ENCODE data around the gene CNTNAP1. TPM values are rescaled to one million over a fixed set of nuclear protein-coding genes. Genes with fewer than 3 reads are reported as not detected.

The CNTNAP1 gene
- total and polyA plus RNA-seq, 10 of the 15 experiments (the other 5 are each of a cell fraction or from before 2014, with no cell fraction given) = 0.95 to 29.9 (median 10.4) TPM

GRCh38 chr17:42676424-42677011 is 5.8 kb upstream of the CNTNAP1 start, which contains the start of gene PLEKHH3:
TSS of gene PLEKHH3 (minus strand) at chr17:42676994. CDS start at chr17:42676563, 431 bp downstream.
- intact Hi-C loops (cut with micrococcal nuclease; ENCODE audit: unreplicated experiment) (loop anchor here (1.0 kb wide), 1 partner anchor 67 kb away; the partner anchor contains the start of genes RETREG3 and TUBG1), in situ Hi-C loops (cut with MboI) (no loop called here)
- FAIRE-seq = no peak
- no peak for DNase-seq (ENCODE audit: low read depth, low spot score)
- H3K4me1 ChIP-seq (ENCODE audit: control insufficient read depth, insufficient read depth, low read length) = peaks cover 19% of the 10 kb centered on the region
- peak within 1 kb of the TSS; percentile 98 for H3K4me3 ChIP-seq
- SMC1A ChIA-PET (ENCODE audit: uncharacterized antibody, unreplicated experiment) = interaction anchor here (1.3 to 8.3 kb wide), 8 partner anchors 26 to 127 kb away, joined by 3 to 124 read pairs (median 16); partner anchors contain the start of genes PSMC3IP, RETREG3 and TUBG1
- peak within 1 kb of the TSS; percentile 87 for H3K9ac ChIP-seq (ENCODE audit: control insufficient read depth, insufficient read depth, low read length)
- peaks cover 5 to 14% of the 10 kb centered on the region in 2 experiments; a peak in 3 of 4 replicates for H3K36me3 ChIP-seq (ENCODE audit: control insufficient read depth in 2 of 2, insufficient read depth in 2 of 2, low read length in 1 of 2)
- H3K27me3 ChIP-seq (replicated peaks in 1 of 2; ENCODE audit: control insufficient read depth in 2 of 2, insufficient read depth in 2 of 2, low read length in 1 of 2) = no peaks in the 10 kb centered on the region
- H3K9me3 ChIP-seq (replicated peaks; ENCODE audit: control insufficient read depth, insufficient read depth, low read length) = no peaks in the 10 kb centered on the region
- CTCF ChIA-PET = interaction anchor here (0.8 to 10.1 kb wide), 12 partner anchors 9 to 128 kb away, joined by 3 to 239 read pairs (median 9); partner anchors contain the start of genes PSMC3IP, RETREG3, TUBG1 and TUBG2
- peaks cover 62% of the 10 kb centered on the region for H3K79me2 ChIP-seq (ENCODE audit: control insufficient read depth, insufficient read depth, low read length)
- H4K20me1 ChIP-seq (ENCODE audit: control insufficient read depth, insufficient read depth) = no peaks in the 10 kb centered on the region
- peak within 1 kb of the TSS; percentile 79 for H2AFZ ChIP-seq (ENCODE audit: control insufficient read depth, low read depth, low read length)
- RAD21 ChIA-PET (ENCODE audit: unreplicated experiment) = interaction anchor here (0.9 to 6.5 kb wide), 11 partner anchors 17 to 321 kb away, joined by 3 to 152 read pairs (median 4); partner anchors contain the start of genes NAGLU, PSMC3IP, RETREG3 and RPL27
- peak within 1 kb of the TSS; percentile 95 for H3K4me2 ChIP-seq (ENCODE audit: control insufficient read depth, insufficient read depth)
- 1% methylated on average over 36 of the region's 51 CpGs for WGBS (ENCODE audit: insufficient coverage, insufficient replicate concordance, low lambda C conversion rate, missing lambda C conversion rate)
- 0 out of 2 replicates have a peak, but pooled peaks have one; percentile 9 for TF ChIP-seq TARDBP (IDR thresholded peaks at IDR 0.05; ENCODE audit: borderline replicate concordance)
- peak; percentile 68; the same call in 1 of the 2 replicates for TF ChIP-seq NKRF (conservative IDR thresholded peaks at IDR 0.05)
- TF ChIP-seq GATAD2B (conservative IDR thresholded peaks at IDR 0.05; ENCODE audit: low read depth) = peak; percentile 37; the same call in 1 of the 2 replicates
- peak; percentile 54; the same call in 1 of the 2 replicates for TF ChIP-seq LARP7 (IDR thresholded peaks at IDR 0.05)
- peak; percentile 30; the same call in 1 of the 2 replicates for TF ChIP-seq TAF1 (IDR thresholded peaks at IDR 0.05; ENCODE audit: borderline replicate concordance, low read depth, low read length)
- no peak for TF ChIP-seq RAD21 (IDR thresholded peaks at IDR 0.05; ENCODE audit: insufficient read depth, low read depth, low read length)
- TF ChIP-seq ZNF207 (IDR thresholded peaks at IDR 0.05; ENCODE audit: borderline replicate concordance) = 0 out of 2 replicates have a peak, but pooled peaks have one; percentile 27
- TF ChIP-seq POLR2AphosphoS5 (IDR thresholded peaks at IDR 0.05; ENCODE audit: low read length) = no peak; the same call in 1 of the 2 replicates
- TF ChIP-seq IKZF1 (conservative IDR thresholded peaks at IDR 0.05) = peak; percentile 51; the same call in 1 of the 2 replicates
- 0 out of 2 replicates have a peak, but pooled peaks have one; percentile 12 for TF ChIP-seq TCF3 (IDR thresholded peaks at IDR 0.05; ENCODE audit: borderline replicate concordance, insufficient read depth, low read depth, low read length)
- 0 out of 2 replicates have a peak, but pooled peaks have one; percentile 13 for TF ChIP-seq NR2F1 (conservative IDR thresholded peaks at IDR 0.05)
- 0 out of 2 replicates have a peak, but pooled peaks have one; percentile 27 for TF ChIP-seq BACH1 (IDR thresholded peaks at IDR 0.05; ENCODE audit: borderline replicate concordance)
- TF ChIP-seq SUZ12 (IDR thresholded peaks at IDR 0.05; ENCODE audit: unreplicated experiment) = no peak
- no peak for TF ChIP-seq MYC (IDR thresholded peaks at IDR 0.05; ENCODE audit: insufficient read depth, insufficient read length, insufficient replicate concordance, low read length, severe bottlenecking)
- TF ChIP-seq NBN (IDR thresholded peaks at IDR 0.05) = 0 out of 2 replicates have a peak, but pooled peaks have one; percentile 11
- TF ChIP-seq CEBPB (IDR thresholded peaks at IDR 0.05; ENCODE audit: borderline replicate concordance in 1 of 2, low read depth in 2 of 2, low read length in 2 of 2) = no peak
- TF ChIP-seq HDGF (IDR thresholded peaks at IDR 0.05) = 0 out of 2 replicates have a peak, but pooled peaks have one; percentile 34
- peak; percentile 42; the same call in 1 of the 2 replicates for TF ChIP-seq SMARCA5 (IDR thresholded peaks at IDR 0.05)
- peak; percentile 69 for TF ChIP-seq POLR2A (IDR thresholded peaks at IDR 0.05; ENCODE audit: low read depth, low read length)
- peak within 1 kb of the TSS; percentile 93 for H3K27ac ChIP-seq (ENCODE audit: control insufficient read depth, insufficient read depth)
- no peak for ATAC-seq
- no TSS peak for BruUV-seq (replicated peaks)
- POLR2A ChIA-PET = interaction anchor here (0.6 to 6.6 kb wide), 14 partner anchors 14 to 495 kb away, joined by 3 to 120 read pairs (median 8); partner anchors contain the start of genes NAGLU, PSMC3IP, RETREG3 and TUBG1

All from GM12878 (cell line).